OCI-LY3 (cell line): ENCODE data around the gene OR5P2.
"Not testable (repeated sequence)": the region's sequence is repeated elsewhere in the genome, so short reads cannot be mapped to it uniquely, and the experiment has no call there.

Experiments
- H2AFZ ChIP-seq: fragments of 200-600, 300-600 bp; shearing (Covaris generic); 2 replicates; pipeline ENCODE4 v1.6.0; 2014; ENCODE audit warnings: antibody characterized with exemption, low read depth, low read length
- H3K27ac ChIP-seq: fragments of 200-600, 300-600 bp; sonication (generic); 2 replicates; pipeline ENCODE4 v1.5.1; 2014; ENCODE audit warnings: mild to moderate bottlenecking, low read length, moderate library complexity, mixed read lengths
- H3K27me3 ChIP-seq: fragments of 200-600, 300-600 bp; sonication (generic); 2 replicates; pipeline ENCODE4 v1.6.1; 2014; ENCODE audit warnings: low read depth, low read length, mixed read lengths
- H3K36me3 ChIP-seq: fragments of 200-600, 300-600 bp; sonication (generic); replicated peaks from 2 replicates; pipeline ENCODE3; 2014; ENCODE audit warnings: low read depth, low read length, mixed read lengths
- H3K4me1 ChIP-seq: fragments of 300-600, 200-600 bp; sonication (generic); 2 replicates; pipeline ENCODE4 v1.6.1; 2014; ENCODE audit warnings: low read length, mixed read lengths
- H3K4me2 ChIP-seq: fragments of 200-600, 300-600 bp; sonication (generic); 2 replicates; pipeline ENCODE4 v1.6.1; 2014; ENCODE audit warnings: low read length, mixed read lengths
- H3K4me3 ChIP-seq: fragments of 300-600, 200-600 bp; sonication (generic); 2 replicates; pipeline ENCODE4 v1.5.1; 2014; ENCODE audit warnings: antibody characterized with exemption, mild to moderate bottlenecking, low read length, moderate library complexity
- H3K79me2 ChIP-seq: fragments of 300-600, 200-600 bp; shearing (Covaris generic); 2 replicates; pipeline ENCODE4 v1.6.1; 2014; ENCODE audit warnings: mild to moderate bottlenecking, low read length, mixed read lengths
- H3K9ac ChIP-seq: fragments of 300-600, 200-600 bp; shearing (Covaris generic); 2 replicates; pipeline ENCODE4 v1.6.0; 2014; ENCODE audit warnings: mild to moderate bottlenecking, low read length, moderate library complexity
- H3K9me3 ChIP-seq: fragments of 200-600, 300-600 bp; shearing (Covaris generic); 2 replicates; pipeline ENCODE4 v1.6.1; 2014; ENCODE audit warnings: low read length, mixed read lengths; ENCODE audit not compliant: insufficient read depth
- H4K20me1 ChIP-seq: fragments of 200-600, 300-600 bp; sonication (generic); 2 replicates; pipeline ENCODE4 v1.6.1; 2016; ENCODE audit warnings: low read length, mixed read lengths; ENCODE audit not compliant: insufficient read depth
- CTCF ChIP-seq: fragments of 200-600, 300-600 bp; sonication (generic); IDR thresholded peaks from 2 replicates; pipeline ENCODE4 v1.5.1; 2014; ENCODE audit warnings: antibody characterized with exemption, low read length, low read depth
- EZH2phosphoT487 ChIP-seq: fragments of 200-600 bp; shearing (Covaris generic); IDR thresholded peaks from 2 replicates; pipeline ENCODE4 v1.6.1; 2018; ENCODE audit warnings: antibody characterized with exemption, mixed run types, low read depth

Gene OR5P2

GRCh38 chr11:7840578-7840977 is 43.8 kb upstream of the OR5P2 start:
- Histone ChIP-seq H3K4me2 (no peak overlapping the region), H3K9ac (no peak overlapping the region), H2AFZ (0 out of 2 replicates have a peak overlapping the region, but pooled peaks have one; percentile 34), H3K79me2 (no peaks in the 10 kb centered on the region), H3K4me3 (no peak overlapping the region), H3K9me3 (no peaks in the 10 kb centered on the region), H3K27ac (no peak overlapping the region), H3K27me3 (no peaks in the 10 kb centered on the region), H4K20me1 (no peaks in the 10 kb centered on the region), H3K4me1 (peaks cover 11% of the 10 kb centered on the region), H3K36me3 (no peaks in the 10 kb centered on the region)
- TF ChIP-seq CTCF, result no peak
- TF ChIP-seq EZH2phosphoT487, result no peak

- Histone ChIP-seq H3K9me3 (no peaks in the 10 kb centered on the region), H3K4me1 (no peaks in the 10 kb centered on the region), H2AFZ (no peak overlapping the region), H3K9ac (no peak overlapping the region), H3K27me3 (peaks cover 2% of the 10 kb centered on the region; the same call in 1 of the 2 replicates), H3K79me2 (no peaks in the 10 kb centered on the region), H3K4me2 (no peak overlapping the region), H3K27ac (no peak overlapping the region), H3K4me3 (no peak overlapping the region), H3K36me3 (no peaks in the 10 kb centered on the region), H4K20me1 (no peaks in the 10 kb centered on the region)
- no peak for TF ChIP-seq CTCF
- TF ChIP-seq EZH2phosphoT487, result no peak
Observed at GRCh38 chr11:7833527-7833926, 36.8 kb upstream of the OR5P2 start.

GRCh38 chr11:7830740-7831139 is 34.0 kb upstream of the OR5P2 start, which contains the start of gene OR5P3:
Gene OR5P3 (minus strand): TSS chr11:7830840.
- Histone ChIP-seq H3K4me1 (no peaks in the 10 kb centered on the region), H4K20me1 (no peaks in the 10 kb centered on the region), H3K9me3 (no peaks in the 10 kb centered on the region), H3K79me2 (no peaks in the 10 kb centered on the region), H3K27me3 (peaks cover 15% of the 10 kb centered on the region), H3K4me2 (no peak within 1 kb of the TSS), H3K4me3 (no peak within 1 kb of the TSS), H2AFZ (no peak within 1 kb of the TSS), H3K36me3 (no peaks in the 10 kb centered on the region), H3K9ac (no peak within 1 kb of the TSS), H3K27ac (no peak within 1 kb of the TSS)
- no peak for TF ChIP-seq CTCF
- no peak for TF ChIP-seq EZH2phosphoT487

- no peak overlapping the region for H3K4me3 ChIP-seq
- no peaks in the 10 kb centered on the region for H3K79me2 ChIP-seq
- no peaks in the 10 kb centered on the region for H3K4me1 ChIP-seq
- H3K27ac ChIP-seq, result no peak overlapping the region
- TF ChIP-seq CTCF (no peak), EZH2phosphoT487 (no peak)
- H3K36me3 ChIP-seq, result no peaks in the 10 kb centered on the region
- H3K4me2 ChIP-seq, result no peak overlapping the region
- H3K9me3 ChIP-seq, result no peaks in the 10 kb centered on the region
- H4K20me1 ChIP-seq, result no peaks in the 10 kb centered on the region
- H3K9ac ChIP-seq, result no peak overlapping the region
- H3K27me3 ChIP-seq, result peaks cover 15% of the 10 kb centered on the region
- H2AFZ ChIP-seq, result no peak overlapping the region
Observed at GRCh38 chr11:7826324-7826723, 29.6 kb upstream of the OR5P2 start.

GRCh38 chr11:7820417-7820816 is 23.7 kb upstream of the OR5P2 start:
- not testable (repeated sequence) for H3K4me3 ChIP-seq, H3K79me2 ChIP-seq, H3K9me3 ChIP-seq, H3K27me3 ChIP-seq, H4K20me1 ChIP-seq, H3K27ac ChIP-seq, H3K4me2 ChIP-seq, H3K36me3 ChIP-seq, H3K4me1 ChIP-seq, H3K9ac ChIP-seq, H2AFZ ChIP-seq

- not testable (repeated sequence) for H3K4me3 ChIP-seq, H3K9ac ChIP-seq, H3K4me2 ChIP-seq, H3K36me3 ChIP-seq, H3K27ac ChIP-seq, H3K79me2 ChIP-seq, H3K9me3 ChIP-seq, H3K4me1 ChIP-seq, H4K20me1 ChIP-seq, H3K27me3 ChIP-seq, H2AFZ ChIP-seq
Observed at GRCh38 chr11:7814897-7815296, 18.2 kb upstream of the OR5P2 start.

GRCh38 chr11:7810301-7810700 is 13.6 kb upstream of the OR5P2 start:
- not testable (repeated sequence) for H3K27me3 ChIP-seq, H3K9me3 ChIP-seq, H4K20me1 ChIP-seq, H3K79me2 ChIP-seq, H3K4me2 ChIP-seq, H3K9ac ChIP-seq, H3K4me1 ChIP-seq, H3K4me3 ChIP-seq, H2AFZ ChIP-seq, H3K36me3 ChIP-seq, H3K27ac ChIP-seq
